Coronary artery (tissue), 2 donors: Measurements from ENCODE around the gene GOLGA7B.

ENCODE experiments used
- DNase-seq: peaks from one replicate; pipeline ENCODE4 v3.0.0-alpha.2; 2017; ENCODE audit warnings: low spot score
- H3K27ac ChIP-seq, 2 donors: fragments of 200-600 bp; sonication (generic); one replicate each; pipeline ENCODE4 v1.5.1; 2016 to 2019
- H3K4me3 ChIP-seq: fragments of 200-600 bp; sonication (generic); 2 replicates; pipeline ENCODE4 v1.5.1; 2016; ENCODE audit warnings: mild to moderate bottlenecking, moderate library complexity
- CTCF ChIP-seq: fragments of 200-600 bp; sonication (generic); IDR thresholded peaks from one replicate; pipeline ENCODE4 v1.5.1; 2019; ENCODE audit warnings: antibody characterized with exemption

GOLGA7B gene

GRCh38 chr10:97849687-97850402, at the start of gene GOLGA7B:
Gene GOLGA7B (plus strand): TSS chr10:97849843. CDS start chr10:97850304, 461 bp downstream.
- Histone ChIP-seq H3K4me3 (peak within 1 kb of the TSS; percentile 68), H3K27ac (no peak within 1 kb of the TSS)
- no peak for TF ChIP-seq CTCF
- DNase-seq, result no peak

- no peak for TF ChIP-seq CTCF
- Histone ChIP-seq H3K27ac (no peak overlapping the region), H3K4me3 (no peak overlapping the region)
- no peak for DNase-seq
Observed at GRCh38 chr10:97800474-97800873, 49.2 kb upstream of the GOLGA7B start.

GRCh38 chr10:97801422-97801821, 48.2 kb upstream of the GOLGA7B start:
- Histone ChIP-seq H3K4me3 (no peak overlapping the region), H3K27ac (no peak overlapping the region)
- TF ChIP-seq CTCF, result no peak
- no peak for DNase-seq

GRCh38 chr10:97805096-97805884, 44.4 kb upstream of the GOLGA7B start:
- no peak for TF ChIP-seq CTCF
- H3K27ac ChIP-seq, result no peak overlapping the region
- DNase-seq, result no peak
- H3K4me3 ChIP-seq, result no peak overlapping the region

- no peak for DNase-seq
- no peak overlapping the region for H3K27ac ChIP-seq
- H3K4me3 ChIP-seq, result no peak overlapping the region
- no peak for TF ChIP-seq CTCF
Observed at GRCh38 chr10:97805949-97806348, 43.7 kb upstream of the GOLGA7B start.

GRCh38 chr10:97810446-97810845, 39.2 kb upstream of the GOLGA7B start:
- DNase-seq, result no peak
- Histone ChIP-seq H3K4me3 (no peak overlapping the region), H3K27ac (no peak overlapping the region)
- TF ChIP-seq CTCF, result no peak

- no peak for TF ChIP-seq CTCF
- Histone ChIP-seq H3K4me3 (no peak overlapping the region), H3K27ac (no peak overlapping the region)
- no peak for DNase-seq
Observed at GRCh38 chr10:97811958-97812357, 37.7 kb upstream of the GOLGA7B start.
